NCI-H2107 (cell line): ENCODE results near the gene ABHD11.
A peak's percentile ranks its signal among the peaks of the same experiment; 100 is the strongest.
"Not testable (repeated sequence)": the region's sequence is repeated elsewhere in the genome, so short reads cannot be mapped to it uniquely, and the experiment has no call there.

ENCODE experiments used
- DNase-seq: peaks from one replicate; lab custom pipeline; 2025; lab: John Stamatoyannopoulos, UW

The ABHD11 gene

DNA sequence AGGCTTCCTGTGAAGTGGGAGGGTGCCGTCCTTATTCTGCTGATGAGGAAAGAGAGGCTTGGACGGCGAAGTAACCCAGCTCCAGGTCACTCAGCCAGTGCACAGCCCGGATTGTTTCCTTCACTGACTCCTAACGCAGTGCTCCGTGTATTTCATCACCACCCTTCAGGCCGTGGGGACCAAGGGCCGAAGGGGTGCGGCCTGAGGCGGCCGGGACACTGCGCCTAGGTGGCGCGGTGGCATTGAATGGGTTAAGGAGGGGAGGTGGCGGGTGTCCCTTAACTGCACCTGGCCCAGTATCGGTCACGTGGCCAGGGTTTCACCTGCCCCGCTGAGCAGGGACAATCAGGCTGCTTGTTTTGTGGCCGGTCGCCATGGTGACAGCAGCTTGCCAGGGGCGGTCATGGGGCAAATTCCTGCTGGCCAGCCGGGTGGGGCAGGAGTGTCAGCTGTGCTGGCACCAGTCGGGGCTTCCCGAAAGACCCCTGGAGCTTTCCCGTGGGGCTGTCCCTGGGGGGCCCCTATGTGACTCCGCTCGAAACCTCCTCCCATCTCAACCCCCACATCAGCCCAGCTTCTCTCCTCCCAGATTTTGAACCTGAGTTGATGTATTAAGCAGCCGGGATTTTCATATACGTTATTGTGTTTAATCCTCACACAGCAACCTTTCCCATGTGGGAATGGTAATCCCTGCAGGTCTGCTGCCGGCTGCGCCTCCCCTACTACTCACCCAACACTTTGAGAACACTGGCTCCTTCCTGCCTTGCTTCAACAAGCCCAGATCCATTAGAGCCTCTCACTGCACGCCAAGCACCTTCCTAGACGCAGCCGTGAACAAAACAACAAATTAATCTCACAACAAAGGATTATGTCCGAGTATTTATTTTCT lies 4.4 kb upstream of the ABHD11 start:
- peak; percentile 94 for DNase-seq

DNA sequence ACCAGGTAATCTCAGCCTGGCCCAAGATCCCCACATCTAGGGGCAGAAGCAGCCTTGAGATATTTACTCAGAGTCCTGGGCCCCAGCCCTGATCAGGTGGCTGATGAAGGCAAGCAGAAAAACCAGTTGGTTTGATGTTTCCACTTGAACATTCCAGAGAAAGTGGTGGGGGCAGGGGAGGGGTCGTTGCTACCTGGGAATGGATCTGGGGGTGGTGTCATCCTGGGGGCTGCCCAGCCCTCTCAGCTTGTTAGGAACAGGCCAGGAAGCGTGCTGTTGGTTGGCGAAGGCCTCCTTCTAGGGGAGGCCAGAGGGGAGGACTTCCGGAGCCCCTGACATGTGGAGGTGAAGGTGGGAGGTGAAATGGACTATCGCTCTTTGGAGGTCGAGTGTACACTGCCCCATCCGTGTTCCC lies 3.7 kb upstream of the ABHD11 start:
- DNase-seq: no peak

DNA sequence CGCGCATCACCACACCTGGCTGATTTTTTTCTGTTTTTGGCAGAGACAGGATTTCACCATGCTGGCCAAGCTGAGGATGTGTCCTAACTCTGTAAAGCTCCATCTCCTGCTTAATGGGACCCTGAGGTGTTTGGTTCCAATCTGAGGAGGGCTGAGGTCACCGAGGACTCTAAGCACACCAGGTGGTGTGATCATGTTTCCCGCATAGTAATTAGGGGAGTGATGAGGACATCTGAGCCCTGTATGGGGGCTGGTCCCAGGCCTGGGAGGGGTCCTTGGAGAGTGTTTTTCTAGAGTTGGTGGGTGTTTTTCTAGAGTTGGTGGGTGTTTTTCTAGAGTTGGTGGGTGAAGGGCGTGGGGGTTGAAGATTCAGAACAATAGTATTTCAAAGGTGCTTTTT lies 3.0 kb upstream of the ABHD11 start:
- peak; percentile 86 for DNase-seq

DNA sequence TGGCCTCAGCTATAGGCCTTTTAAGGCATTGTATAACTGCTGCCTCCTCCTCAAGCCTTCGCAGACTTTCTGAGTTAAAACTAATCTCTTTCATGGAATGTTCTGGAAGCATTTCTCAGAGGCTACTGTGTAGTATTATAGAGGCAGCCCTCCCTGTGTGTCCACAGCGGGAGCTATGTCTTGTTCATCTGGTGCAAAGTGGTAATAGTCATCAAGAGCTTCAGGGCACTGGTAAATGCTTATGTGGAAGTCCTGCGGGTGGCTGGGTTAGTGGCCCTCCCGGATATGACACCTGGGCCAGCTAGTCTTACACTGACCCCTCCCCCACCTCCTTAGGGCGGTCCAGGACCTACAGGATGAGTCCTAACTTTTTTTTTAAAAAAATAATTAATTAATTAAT lies 2.2 kb upstream of the ABHD11 start:
- DNase-seq: no peak

- no peak for DNase-seq
These were observed 1.6 kb upstream of the ABHD11 start for GRCh38 chr7:73740212-73740611.

DNA sequence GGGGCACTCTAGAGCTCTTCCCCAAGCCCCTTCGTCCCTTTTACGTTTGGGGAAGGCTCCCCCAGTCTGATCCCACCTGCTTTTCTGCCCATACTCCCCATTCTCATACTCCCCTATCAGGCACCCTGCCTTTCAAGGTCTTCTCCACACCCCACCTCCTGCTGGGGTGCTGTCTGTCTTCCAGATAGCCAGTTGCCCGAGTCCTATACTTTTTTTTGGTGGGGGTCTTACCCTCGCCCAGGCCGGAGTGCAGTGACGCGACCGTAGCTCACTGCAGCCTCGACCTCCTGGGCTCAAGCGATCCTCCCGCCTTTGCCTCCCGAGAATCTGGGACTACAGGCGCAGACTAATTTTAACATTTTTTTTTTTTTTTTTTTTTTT lies 775 bp upstream of the ABHD11 start:
- no peak for DNase-seq

- no peak for DNase-seq
These were observed 386 bp downstream of the ABHD11 start for GRCh38 chr7:73738220-73738611.

DNA sequence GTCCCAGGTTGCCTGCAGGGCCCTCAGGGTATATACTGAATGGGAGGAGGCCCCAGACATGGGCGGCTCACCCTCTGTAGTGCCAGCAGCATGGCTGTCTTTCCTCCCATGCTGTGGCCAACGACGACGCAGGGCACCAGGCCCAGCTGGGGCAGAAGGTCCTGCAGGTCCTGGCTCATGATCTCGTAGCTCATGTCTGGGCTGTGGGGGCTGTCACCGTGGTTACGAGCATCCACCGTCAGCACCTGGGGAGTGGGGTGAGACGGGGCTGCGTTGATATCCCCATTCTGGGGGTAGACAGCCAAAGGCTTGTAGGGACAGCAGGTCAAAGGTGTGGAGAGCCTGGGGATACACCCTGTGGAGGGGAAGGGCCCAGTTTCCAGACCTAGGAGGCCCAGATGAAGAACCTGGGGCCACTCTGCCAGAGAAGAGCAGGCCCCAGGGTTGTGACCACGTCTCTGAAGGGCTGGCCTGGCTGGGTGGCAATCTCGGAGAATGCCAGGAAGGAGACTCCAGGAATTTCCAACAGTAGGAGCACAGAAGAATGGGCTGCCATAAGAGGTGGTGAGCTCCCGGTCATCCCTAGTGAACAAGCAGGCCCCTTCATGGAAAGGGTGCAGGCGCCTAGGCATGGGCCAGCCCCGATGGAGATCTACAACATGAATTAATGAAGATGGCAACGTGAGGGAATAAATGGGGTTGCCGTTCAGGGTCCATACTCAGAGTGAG lies 947 bp downstream of the ABHD11 start:
- no peak for DNase-seq

GRCh38 chr7:73736885-73737284 lies 1.7 kb downstream of the ABHD11 start:
- DNase-seq: no peak

DNA sequence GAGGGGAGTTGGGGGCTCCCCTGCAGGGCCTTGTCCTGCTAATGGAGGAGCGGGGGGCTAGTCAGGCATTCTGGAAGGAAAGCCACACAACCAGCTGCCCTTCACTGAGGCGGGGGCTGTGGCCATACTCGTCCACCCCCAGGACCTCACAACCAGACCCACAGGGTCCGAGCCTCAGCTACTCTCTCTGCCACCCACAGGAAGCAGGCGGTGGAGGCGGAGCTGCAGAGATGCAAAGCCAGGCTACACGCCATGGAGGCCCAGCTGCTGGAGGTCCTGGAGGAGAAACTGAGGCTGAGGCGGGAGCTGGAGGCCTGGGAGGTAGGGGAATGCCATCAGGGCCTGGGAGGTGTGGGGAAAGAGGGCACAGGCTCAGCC lies 3.1 kb downstream of the ABHD11 start:
- no peak for DNase-seq

DNA sequence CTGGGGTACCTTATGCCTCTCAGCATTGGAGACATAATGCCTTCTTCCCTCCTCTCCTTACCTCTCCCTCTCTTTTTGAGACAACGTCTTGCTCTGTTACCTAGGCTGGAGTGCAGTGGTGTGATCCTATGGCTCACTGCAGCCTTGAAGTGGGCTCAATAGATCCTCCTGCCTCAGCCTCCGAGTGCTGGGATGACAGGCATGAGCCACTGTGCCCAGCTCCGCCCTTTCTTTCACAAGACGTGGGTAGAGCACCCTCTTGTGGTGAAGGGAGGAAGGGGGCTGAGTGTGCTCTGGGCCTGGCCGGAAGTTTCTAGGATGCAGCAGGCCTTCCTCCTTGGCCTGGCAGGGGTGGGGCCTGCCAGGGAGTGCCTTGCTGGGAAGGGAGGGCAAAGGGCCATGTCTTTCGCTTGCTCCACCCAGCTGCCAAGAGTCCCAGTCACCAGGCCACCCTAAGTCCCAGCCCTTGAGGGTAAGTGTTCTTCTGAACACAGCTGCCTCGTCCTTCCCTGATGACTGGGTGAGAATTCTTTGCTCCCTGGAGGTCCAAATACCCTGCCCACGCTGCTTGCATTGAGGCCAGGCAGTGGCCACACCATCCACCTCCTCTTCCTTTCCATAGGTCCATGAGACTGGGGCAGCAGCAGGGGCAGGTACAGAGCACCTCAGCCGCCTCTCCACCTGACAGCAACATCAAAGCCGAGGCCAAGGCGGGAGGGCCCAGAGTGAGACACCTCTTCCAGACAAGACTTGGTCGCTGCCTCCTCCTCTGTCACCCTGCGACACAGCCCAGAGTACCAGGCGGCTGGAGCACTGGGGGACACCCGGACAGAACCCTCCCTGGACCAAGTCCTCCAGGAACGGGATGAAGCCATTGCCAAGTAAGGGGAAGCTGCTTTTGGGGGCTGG lies 3.7 kb downstream of the ABHD11 start:
- peak; percentile 84 for DNase-seq

GRCh38 chr7:73732397-73732796 lies 6.2 kb downstream of the ABHD11 start:
- no peak for DNase-seq

- DNase-seq: no peak
These were observed 8.1 kb downstream of the ABHD11 start for GRCh38 chr7:73730485-73730884.

DNA sequence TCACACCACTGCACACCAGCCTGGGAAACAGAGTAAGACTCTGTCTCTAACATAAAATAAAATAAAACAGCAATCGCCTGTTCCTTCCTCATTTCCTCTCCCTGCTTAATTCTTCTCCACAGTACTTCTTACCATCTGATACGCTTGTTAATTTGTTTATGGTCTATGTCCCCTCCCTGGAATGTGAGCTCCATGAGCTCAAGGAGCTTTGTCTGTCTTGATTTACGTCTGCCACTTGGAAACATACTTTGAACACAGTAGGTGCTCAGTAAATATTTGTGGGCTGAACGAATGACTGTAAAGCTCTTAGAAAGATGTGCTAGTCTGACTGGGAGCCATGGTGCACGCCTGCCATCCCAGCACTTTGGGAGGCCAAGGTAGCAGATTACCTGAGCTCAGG lies 10.1 kb downstream of the ABHD11 start:
- DNase-seq: no peak

- no peak for DNase-seq
These were observed 10.7 kb downstream of the ABHD11 start for GRCh38 chr7:73727952-73728351.

DNA sequence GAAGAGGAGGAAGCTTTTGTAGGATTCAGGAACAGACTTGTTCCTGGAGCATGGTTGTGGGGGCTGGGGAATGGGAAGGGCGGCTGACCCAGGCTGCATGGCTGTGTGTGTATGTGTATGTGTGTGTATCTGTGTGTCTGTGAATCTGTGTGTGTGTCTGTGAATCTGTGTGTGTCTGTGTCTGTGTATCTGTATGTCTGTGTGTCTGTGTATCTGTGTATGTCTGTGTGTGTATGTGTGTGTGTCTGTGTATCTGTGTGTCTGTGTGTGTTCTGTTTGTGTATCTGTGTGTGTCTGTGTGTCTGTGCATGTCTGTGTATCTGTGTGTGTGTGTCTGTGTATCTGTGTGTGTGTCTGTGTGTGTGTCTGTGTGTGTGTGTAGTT lies 12.5 kb downstream of the ABHD11 start:
- DNase-seq: no peak

DNA sequence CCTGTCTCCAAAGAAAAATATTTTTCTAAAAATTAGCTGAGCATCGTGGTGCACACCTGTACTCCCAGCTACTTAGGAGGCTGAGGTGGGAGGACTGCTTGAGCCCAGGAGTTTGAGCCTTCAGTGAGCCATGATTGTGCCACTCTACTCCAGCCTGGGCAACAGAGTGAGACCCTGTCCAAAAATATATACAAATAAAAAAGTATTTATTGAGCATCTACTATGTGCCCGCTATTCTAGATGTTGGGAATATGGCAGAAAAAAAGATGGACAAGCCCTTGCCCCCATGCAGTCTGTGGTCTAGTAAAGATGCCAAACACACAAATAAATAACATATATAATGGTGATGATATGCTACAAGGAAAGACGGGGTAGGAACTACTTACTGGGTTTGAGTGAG lies 14.8 kb downstream of the ABHD11 start:
- no peak for DNase-seq

DNA sequence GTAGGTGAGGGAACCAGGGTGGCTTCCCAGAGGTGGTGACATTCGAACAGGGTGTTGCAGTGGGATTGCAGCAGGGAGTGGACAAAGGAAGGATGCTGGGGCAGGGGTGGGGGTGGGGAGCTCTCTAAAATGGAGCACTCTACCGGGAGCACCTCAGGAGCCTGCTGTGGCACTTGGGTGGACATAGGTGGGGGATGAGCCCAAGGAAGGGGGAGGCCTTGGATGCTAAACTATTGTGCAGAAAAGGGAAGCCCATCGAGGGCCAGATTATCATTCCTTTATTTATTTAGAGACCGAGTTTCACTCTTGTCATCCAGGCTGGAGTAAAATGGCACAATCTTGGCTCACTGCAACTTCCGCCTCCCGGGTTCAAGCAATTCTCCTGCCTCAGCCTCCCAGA lies 15.8 kb downstream of the ABHD11 start:
- DNase-seq: no peak

DNA sequence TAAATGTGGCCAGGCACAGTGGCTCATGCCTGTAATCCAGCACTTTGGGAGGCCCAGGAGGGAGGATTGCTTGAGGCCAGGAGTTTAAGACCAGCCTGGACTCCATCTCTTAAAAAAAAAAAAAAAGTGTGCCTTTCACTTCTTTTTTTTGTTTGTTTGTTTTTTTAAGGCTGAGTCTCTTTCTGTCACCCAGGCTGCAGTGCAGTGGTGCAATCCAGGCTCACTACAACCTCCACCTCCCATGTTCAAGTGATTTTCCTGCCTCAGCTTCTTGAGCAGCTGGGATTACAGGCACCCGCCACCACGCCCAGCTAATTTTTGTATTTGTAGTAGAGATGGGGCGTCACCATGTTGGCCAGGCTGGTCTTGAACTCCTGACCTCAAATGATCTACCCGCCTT lies 16.4 kb downstream of the ABHD11 start:
- DNase-seq: not testable (repeated sequence)

- DNase-seq: no peak
These were observed 17.2 kb downstream of the ABHD11 start for GRCh38 chr7:73721377-73721817.

DNA sequence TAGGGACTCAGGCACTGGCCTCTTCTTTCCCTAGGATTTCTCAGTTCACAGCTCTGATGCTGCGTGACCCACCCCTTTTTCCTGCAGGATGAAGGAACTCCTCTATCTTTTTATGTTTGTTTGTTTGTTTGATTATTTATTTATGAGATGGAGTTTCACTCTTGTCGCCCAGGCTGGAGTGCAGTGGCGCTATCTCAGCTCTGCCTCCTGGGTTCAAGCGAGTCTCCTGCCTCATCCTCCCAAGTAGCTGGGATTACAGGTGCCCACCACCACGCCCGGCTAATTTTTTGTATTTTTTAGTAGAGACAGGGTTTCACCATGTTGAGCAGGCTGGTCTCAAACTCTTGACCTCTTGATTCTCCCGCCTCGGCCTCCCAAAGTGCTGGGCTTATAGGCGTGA lies 18.2 kb downstream of the ABHD11 start:
- not testable (repeated sequence) for DNase-seq

DNA sequence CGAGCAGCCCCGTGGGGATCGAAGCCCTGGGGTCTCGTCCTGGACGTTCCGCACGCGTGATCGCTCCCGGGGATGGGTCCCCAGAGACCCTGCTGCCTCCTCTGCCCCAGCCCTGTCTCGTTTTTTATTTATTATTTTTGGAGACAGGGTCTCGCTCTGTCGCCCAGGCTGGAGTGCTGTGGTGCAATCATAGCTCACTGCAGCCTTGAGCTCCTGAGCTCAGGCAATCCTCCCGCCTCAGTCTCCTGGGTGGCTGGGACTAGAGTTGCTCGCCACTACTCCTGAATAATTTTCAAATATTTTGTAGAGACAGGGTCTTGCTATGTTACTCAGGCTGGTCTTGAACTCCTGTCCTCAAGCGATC lies 18.8 kb downstream of the ABHD11 start:
- no peak for DNase-seq
